ENCODE measurements around the gene BCL7C.

The BCL7C gene

GRCh38 chr16:30922960-30923535 lies 29.2 kb upstream of the BCL7C start:
- peak; percentile 93 to 95 (median 95) for DNase-seq (ENCODE audit: low read depth in 3 of 3)

- DNase-seq (ENCODE audit: low read depth in 3 of 3) = peak; percentile 98 to 100 (median 99)
Measured at GRCh38 chr16:30922420-30922959, 28.6 kb upstream of the BCL7C start.

- DNase-seq (ENCODE audit: low read depth in 3 of 3) = peak; percentile 74 to 89 (median 76)
Measured at GRCh38 chr16:30921748-30922419, 28.0 kb upstream of the BCL7C start.

- no peak for DNase-seq (ENCODE audit: low read depth in 3 of 3)
Measured at GRCh38 chr16:30921459-30921747, 27.5 kb upstream of the BCL7C start.

- DNase-seq (ENCODE audit: low read depth in 3 of 3) = no peak
Measured at GRCh38 chr16:30920891-30921290, 27.0 kb upstream of the BCL7C start.

- no peak for DNase-seq (ENCODE audit: low read depth in 3 of 3)
Measured at GRCh38 chr16:30918614-30919013, 24.7 kb upstream of the BCL7C start.

GRCh38 chr16:30914830-30915229 lies 21.0 kb upstream of the BCL7C start:
- no peak for DNase-seq (ENCODE audit: low read depth in 3 of 3)

- no peak for DNase-seq (ENCODE audit: low read depth in 3 of 3)
Measured at GRCh38 chr16:30912794-30913412, 19.0 kb upstream of the BCL7C start.

- DNase-seq (ENCODE audit: low read depth in 3 of 3) = no peak
Measured at GRCh38 chr16:30910427-30911029, 16.7 kb upstream of the BCL7C start.

GRCh38 chr16:30907064-30907463 lies 13.2 kb upstream of the BCL7C start:
- no peak for DNase-seq (ENCODE audit: low read depth in 3 of 3)

GRCh38 chr16:30904114-30904780 lies 10.4 kb upstream of the BCL7C start:
- no peak for DNase-seq (ENCODE audit: low read depth in 3 of 3)

- DNase-seq (ENCODE audit: low read depth in 3 of 3) = no peak
Measured at GRCh38 chr16:30903596-30903995, 9.7 kb upstream of the BCL7C start.

- no peak for DNase-seq (ENCODE audit: low read depth in 3 of 3)
Measured at GRCh38 chr16:30903002-30903401, 9.1 kb upstream of the BCL7C start.

- DNase-seq (ENCODE audit: low read depth in 3 of 3) = no peak
Measured at GRCh38 chr16:30902029-30902972, 8.4 kb upstream of the BCL7C start.

- DNase-seq (ENCODE audit: low read depth in 3 of 3) = no peak
Measured at GRCh38 chr16:30901201-30902028, 7.5 kb upstream of the BCL7C start.

- DNase-seq (ENCODE audit: low read depth in 3 of 3) = no peak
Measured at GRCh38 chr16:30900588-30900987, 6.7 kb upstream of the BCL7C start.

- no peak for DNase-seq (ENCODE audit: low read depth in 3 of 3)
Measured at GRCh38 chr16:30899794-30900193, 5.9 kb upstream of the BCL7C start.

- peak; percentile 70 to 74 (median 72) for DNase-seq (ENCODE audit: low read depth in 3 of 3)
Measured at GRCh38 chr16:30896889-30897733, 3.2 kb upstream of the BCL7C start.

- no peak for DNase-seq (ENCODE audit: low read depth in 3 of 3)
Measured at GRCh38 chr16:30896261-30896888, 2.5 kb upstream of the BCL7C start, which contains the start of gene CTF1. Gene CTF1 (plus strand): TSS chr16:30896614. CDS start chr16:30896644, 30 bp downstream.
